Inferior parietal cortex (tissue), 1 donor: Measurements from ENCODE around the gene LINGO3.
"Not testable (repeated sequence)": the region's sequence is repeated elsewhere in the genome, so short reads cannot be mapped to it uniquely, and the experiment has no call there.

Experiments
- DNase-seq: peaks from one replicate; pipeline ENCODE4 v3.0.0-alpha.2; 2016; ENCODE audit errors: extremely low spot score

LINGO3 gene

GRCh38 chr19:2308114-2308556 is at the start of gene LINGO3:
Gene LINGO3 (minus strand): TSS chr19:2308154. CDS start chr19:2291776, 16,378 bp downstream.
- no peak for DNase-seq

- DNase-seq: no peak
Measured at GRCh38 chr19:2356036-2356646, 48.2 kb upstream of the LINGO3 start.

GRCh38 chr19:2355168-2356035 is 47.4 kb upstream of the LINGO3 start:
- DNase-seq: no peak

- no peak for DNase-seq
Measured at GRCh38 chr19:2354670-2355069, 46.7 kb upstream of the LINGO3 start.

GRCh38 chr19:2353887-2354592 is 46.1 kb upstream of the LINGO3 start:
- DNase-seq: no peak

- no peak for DNase-seq
Measured at GRCh38 chr19:2353159-2353886, 45.4 kb upstream of the LINGO3 start.

GRCh38 chr19:2352121-2352520 is 44.2 kb upstream of the LINGO3 start:
- DNase-seq: no peak

GRCh38 chr19:2351591-2351990 is 43.6 kb upstream of the LINGO3 start:
- DNase-seq: no peak

- no peak for DNase-seq
Measured at GRCh38 chr19:2350656-2351055, 42.7 kb upstream of the LINGO3 start.

GRCh38 chr19:2349818-2350217 is 41.9 kb upstream of the LINGO3 start:
- DNase-seq: not testable (repeated sequence)

GRCh38 chr19:2345794-2346663 is 38.1 kb upstream of the LINGO3 start:
- no peak for DNase-seq

- DNase-seq: no peak
Measured at GRCh38 chr19:2345076-2345475, 37.1 kb upstream of the LINGO3 start.

GRCh38 chr19:2344381-2344870 is 36.5 kb upstream of the LINGO3 start:
- DNase-seq: no peak

GRCh38 chr19:2343289-2343982 is 35.5 kb upstream of the LINGO3 start:
- no peak for DNase-seq

- DNase-seq: no peak
Measured at GRCh38 chr19:2342656-2343288, 34.8 kb upstream of the LINGO3 start.

GRCh38 chr19:2341982-2342381 is 34.0 kb upstream of the LINGO3 start:
- no peak for DNase-seq

GRCh38 chr19:2341244-2341751 is 33.3 kb upstream of the LINGO3 start:
- DNase-seq: no peak

GRCh38 chr19:2340496-2341243 is 32.7 kb upstream of the LINGO3 start:
- no peak for DNase-seq
